Tibial nerve (tissue), 3 donors: ENCODE measurements around the gene VASP.

Source experiments
- POLR2A ChIP-seq, 2 donors: fragments of 450-650 bp; IDR thresholded peaks; one replicate each; pipeline ENCODE4 v1.6.1; 2017; ENCODE audit warnings: antibody characterized with exemption in 2 of 2, mild to moderate bottlenecking in 2 of 2, moderate library complexity in 2 of 2
- TF ChIP-seq, protein P1 (sequence below), 5 experiments: fragments of 200-600 bp in 3 of 5; fragments of 450-650 bp in 2 of 5; sonication (generic) in 3 of 5; IDR thresholded peaks; one replicate each; pipeline ENCODE4 v1.5.1; 2016 to 2019; ENCODE audit warnings: antibody characterized with exemption in 5 of 5, mild to moderate bottlenecking in 3 of 5, moderate library complexity in 2 of 5

DNA sequence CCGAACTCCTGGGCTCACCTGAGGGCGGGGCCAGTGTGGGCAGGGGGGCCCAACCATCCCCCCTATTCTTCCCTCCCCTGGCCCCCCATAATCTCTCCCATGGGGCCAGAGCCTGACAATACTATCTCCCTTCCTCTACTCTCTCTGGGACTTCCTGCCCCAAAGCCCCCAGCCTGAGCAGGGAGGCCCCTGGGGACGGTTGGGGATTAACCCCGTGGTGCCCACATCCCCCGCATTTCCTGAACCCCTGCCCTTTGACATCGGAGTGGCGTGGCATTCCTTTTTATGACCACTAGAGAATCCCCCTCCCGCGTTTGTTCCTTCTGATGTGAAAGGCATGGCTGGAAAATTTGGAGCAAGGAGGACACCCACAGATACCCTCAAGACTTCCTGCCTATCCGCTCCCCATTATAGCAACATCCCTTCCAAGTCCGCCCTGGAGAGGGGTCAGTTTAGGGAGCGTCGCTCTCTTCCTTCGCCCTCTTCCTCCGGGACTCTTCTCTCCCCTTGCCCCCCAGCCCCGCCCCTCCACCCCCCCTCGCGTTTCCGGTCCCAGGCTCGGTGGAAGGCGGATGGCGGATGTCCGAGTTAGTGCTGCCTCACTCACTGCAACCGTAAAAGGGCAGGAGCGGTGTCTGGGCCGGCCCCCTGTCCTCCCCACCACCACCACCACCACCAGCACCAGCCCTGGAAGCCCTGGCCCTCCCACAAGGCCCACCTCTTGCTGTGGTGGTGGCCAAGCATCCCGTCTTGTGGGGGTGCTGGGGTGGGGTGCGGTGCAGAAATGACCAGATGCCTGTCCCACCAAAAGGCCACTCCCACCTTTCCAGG is 1.8 kb downstream of the VASP start:
- TF ChIP-seq, protein P1, sequence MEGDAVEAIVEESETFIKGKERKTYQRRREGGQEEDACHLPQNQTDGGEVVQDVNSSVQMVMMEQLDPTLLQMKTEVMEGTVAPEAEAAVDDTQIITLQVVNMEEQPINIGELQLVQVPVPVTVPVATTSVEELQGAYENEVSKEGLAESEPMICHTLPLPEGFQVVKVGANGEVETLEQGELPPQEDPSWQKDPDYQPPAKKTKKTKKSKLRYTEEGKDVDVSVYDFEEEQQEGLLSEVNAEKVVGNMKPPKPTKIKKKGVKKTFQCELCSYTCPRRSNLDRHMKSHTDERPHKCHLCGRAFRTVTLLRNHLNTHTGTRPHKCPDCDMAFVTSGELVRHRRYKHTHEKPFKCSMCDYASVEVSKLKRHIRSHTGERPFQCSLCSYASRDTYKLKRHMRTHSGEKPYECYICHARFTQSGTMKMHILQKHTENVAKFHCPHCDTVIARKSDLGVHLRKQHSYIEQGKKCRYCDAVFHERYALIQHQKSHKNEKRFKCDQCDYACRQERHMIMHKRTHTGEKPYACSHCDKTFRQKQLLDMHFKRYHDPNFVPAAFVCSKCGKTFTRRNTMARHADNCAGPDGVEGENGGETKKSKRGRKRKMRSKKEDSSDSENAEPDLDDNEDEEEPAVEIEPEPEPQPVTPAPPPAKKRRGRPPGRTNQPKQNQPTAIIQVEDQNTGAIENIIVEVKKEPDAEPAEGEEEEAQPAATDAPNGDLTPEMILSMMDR (IDR thresholded peaks at IDR 0.05), result peak in 1 of 5 experiments; percentile 18
- no peak for TF ChIP-seq POLR2A (IDR thresholded peaks at IDR 0.05)
